HEK293 (cell line): ENCODE data around the gene ZNF367.

Experiments
- CTCF ChIP-seq: fragments of 450-650 bp; formaldehyde crosslinking; IDR thresholded peaks from 2 replicates; pipeline ENCODE4 v1.5.1; 2016; ENCODE audit warnings: missing biosample characterization, missing genetic modification characterization
- SETDB1 ChIP-seq: IDR thresholded peaks from one replicate; pipeline ENCODE4 v1.6.1; 2017; ENCODE audit warnings: mild to moderate bottlenecking, low read length, moderate library complexity, mixed read lengths; ENCODE audit not compliant: insufficient read length
- SP2 ChIP-seq: fragments of 450-650 bp; formaldehyde crosslinking; IDR thresholded peaks from 2 replicates; pipeline ENCODE4 v1.5.1; 2016; ENCODE audit warnings: missing biosample characterization, missing genetic modification characterization
- WT1 ChIP-seq: fragments of 450-650 bp; formaldehyde crosslinking; IDR thresholded peaks from 2 replicates; pipeline ENCODE4 v1.5.1; 2016; ENCODE audit warnings: missing biosample characterization, missing genetic modification characterization
- ZBTB26 ChIP-seq: fragments of 450-650 bp; formaldehyde crosslinking; optimal IDR thresholded peaks from 2 replicates; pipeline ENCODE3; 2016; ENCODE audit warnings: missing biosample characterization, mild to moderate bottlenecking, missing genetic modification characterization
- ZNF24 ChIP-seq: fragments of 450-650 bp; formaldehyde crosslinking; IDR thresholded peaks from 2 replicates; pipeline ENCODE4 v1.5.1; 2016; ENCODE audit warnings: missing biosample characterization, missing genetic modification characterization
- ZNF280C ChIP-seq: fragments of 450-650 bp; formaldehyde crosslinking; IDR thresholded peaks from 2 replicates; pipeline ENCODE4 v1.5.1; 2016; ENCODE audit warnings: missing biosample characterization, missing genetic modification characterization
- ZNF350 ChIP-seq: fragments of 450-650 bp; formaldehyde crosslinking; IDR thresholded peaks from 2 replicates; pipeline ENCODE4 v1.5.0; 2017; ENCODE audit warnings: missing biosample characterization, mild to moderate bottlenecking, missing genetic modification characterization
- ZNF629 ChIP-seq: fragments of 450-650 bp; formaldehyde crosslinking; IDR thresholded peaks from 2 replicates; pipeline ENCODE4 v1.5.1; 2017; ENCODE audit warnings: missing biosample characterization, missing genetic modification characterization
- ZNF645 ChIP-seq: fragments of 450-650 bp; formaldehyde crosslinking; IDR thresholded peaks from 2 replicates; pipeline ENCODE4; 2016; ENCODE audit warnings: missing biosample characterization, missing genetic modification characterization
- ZNF658 ChIP-seq: fragments of 450-650 bp; formaldehyde crosslinking; IDR thresholded peaks from 2 replicates; pipeline ENCODE4; 2016; ENCODE audit warnings: missing biosample characterization, missing genetic modification characterization
- ZNF830 ChIP-seq: fragments of 450-650 bp; IDR thresholded peaks from 2 replicates; pipeline ENCODE4 v1.5.0; 2018; ENCODE audit warnings: missing biosample characterization, missing genetic modification characterization, low read depth, mild to moderate bottlenecking, moderate library complexity
- ZSCAN5A ChIP-seq: fragments of 450-650 bp; formaldehyde crosslinking; IDR thresholded peaks from 2 replicates; pipeline ENCODE4 v1.5.1; 2016; ENCODE audit warnings: missing biosample characterization, missing genetic modification characterization

GRCh38 chr9:96391021-96391765, 27.0 kb downstream of the ZNF367 start:
- no peak for TF ChIP-seq CTCF
- TF ChIP-seq ZNF645: no peak
- no peak for TF ChIP-seq SETDB1
- no peak for TF ChIP-seq ZNF830 (tag by site-specific recombination)
- no peak for TF ChIP-seq ZNF629
- no peak for TF ChIP-seq ZNF280C (tag by site-specific recombination)
- TF ChIP-seq WT1 (tag by site-specific recombination): no peak
- no peak for TF ChIP-seq ZNF350
- no peak for TF ChIP-seq SP2 (tag by site-specific recombination)
- no peak for TF ChIP-seq ZNF658 (tag by site-specific recombination)
- no peak for TF ChIP-seq ZBTB26 (tag by site-specific recombination)
- no peak for TF ChIP-seq ZNF24 (tag by site-specific recombination)
- no peak for TF ChIP-seq ZSCAN5A
